SK-N-SH (cell line): ENCODE results near the gene RAC2. TPM values are rescaled to one million over a fixed set of nuclear protein-coding genes. Genes with fewer than 3 reads are reported as not detected.

Experiments
- CTCF ChIA-PET: fragments of 300-600, 350-600 bp; formaldehyde crosslinking; extraction: SDS; loops from one replicate; lab custom pipeline; 2021; lab: Yijun Ruan, JAX
- POLR2A ChIA-PET: fragments of 350-600 bp; sonication (Branson Sonifier 250); formaldehyde crosslinking; extraction: SDS; loops from one replicate; lab custom pipeline; 2020; ENCODE audit warnings: antibody characterized with exemption, inconsistent platforms; lab: Yijun Ruan, JAX
- DNase-seq: peaks from one replicate; pipeline ENCODE4 v3.0.0; 2012
- H2AFZ ChIP-seq: fragments of 200-600 bp; sonication (generic); 2 replicates; pipeline ENCODE4 v1.8.1; 2016; ENCODE audit warnings: antibody characterized with exemption, mild to moderate bottlenecking, low read depth
- H3F3A ChIP-seq: fragments of 200-600 bp; sonication (generic); replicated peaks from 2 replicates; pipeline ENCODE3; 2016; ENCODE audit warnings: antibody characterized with exemption, mild to moderate bottlenecking; ENCODE audit not compliant: insufficient read depth
- H3K27ac ChIP-seq, 2 experiments: fragments of 200-500 bp in 1 of 2; fragments of 200-600 bp in 1 of 2; sonication (Bioruptor generic) in 1 of 2; sonication (generic), shearing (Covaris generic) in 1 of 2; 2 replicates each; pipeline versions ENCODE4 v1.5.1 to v1.6.1; 2014 to 2016; ENCODE audit warnings: low read depth in 2 of 2, inconsistent platforms in 1 of 2, low read length in 1 of 2, mild to moderate bottlenecking in 1 of 2, mixed read lengths in 1 of 2
- H3K27me3 ChIP-seq: fragments of 200-600 bp; sonication (generic), shearing (Covaris generic); 2 replicates; pipeline ENCODE4 v1.6.1; 2016; ENCODE audit warnings: mixed run types; ENCODE audit not compliant: insufficient read depth
- H3K36me3 ChIP-seq, 2 experiments: fragments of 200-500 bp in 1 of 2; fragments of 200-600 bp in 1 of 2; sonication (Bioruptor generic) in 1 of 2; sonication (generic) in 1 of 2; replicated peaks in 1 of 2; 2 replicates each; pipeline versions ENCODE3 to v1.5.1; 2014 to 2016; ENCODE audit warnings: low read length in 1 of 2, mild to moderate bottlenecking in 1 of 2; ENCODE audit not compliant: insufficient read depth in 2 of 2, control insufficient read depth in 1 of 2
- H3K4me1 ChIP-seq, 2 experiments: fragments of 200-500 bp in 1 of 2; fragments of 200-600 bp in 1 of 2; sonication (Bioruptor generic) in 1 of 2; sonication (generic), shearing (Covaris generic) in 1 of 2; 2 replicates each; pipeline versions ENCODE4 v1.5.1 to v1.6.1; 2014 to 2016; ENCODE audit warnings: low read depth in 1 of 2, low read length in 1 of 2, mixed run types in 1 of 2; ENCODE audit not compliant: insufficient read depth in 2 of 2, control insufficient read depth in 1 of 2
- H3K4me2 ChIP-seq: fragments of 200-600 bp; sonication (generic), shearing (Covaris generic); 2 replicates; pipeline ENCODE4 v1.6.1; 2017; ENCODE audit warnings: mixed run types
- H3K4me3 ChIP-seq, 2 experiments: fragments of 200-500 bp in 1 of 2; fragments of 200-600 bp in 1 of 2; sonication (Bioruptor generic) in 1 of 2; sonication (generic), shearing (Covaris generic) in 1 of 2; 2 replicates each; pipeline versions ENCODE4 v1.5.1 to v1.8.1; 2014 to 2016; ENCODE audit warnings: low read depth in 2 of 2, inconsistent platforms in 1 of 2, low read length in 1 of 2, mild to moderate bottlenecking in 1 of 2, mixed read lengths in 1 of 2, moderate library complexity in 1 of 2
- H3K79me2 ChIP-seq: fragments of 200-600 bp; sonication (generic); 2 replicates; pipeline ENCODE4 v1.8.1; 2017; ENCODE audit warnings: mild to moderate bottlenecking; ENCODE audit not compliant: insufficient read depth
- H3K9ac ChIP-seq: fragments of 200-600 bp; sonication (generic); 2 replicates; pipeline ENCODE4 v1.6.1; 2017; ENCODE audit warnings: mixed run types
- H3K9me2 ChIP-seq: fragments of 200-600 bp; sonication (generic); 2 replicates; pipeline ENCODE4 v1.6.1; 2017; ENCODE audit warnings: mixed run types
- H3K9me3 ChIP-seq: fragments of 200-600 bp; sonication (generic); 2 replicates; pipeline ENCODE4 v1.6.1; 2017; ENCODE audit warnings: mixed run types, mild to moderate bottlenecking, moderate library complexity
- H4K20me1 ChIP-seq: fragments of 200-600 bp; sonication (generic); 2 replicates; pipeline ENCODE4 v1.6.1; 2017; ENCODE audit warnings: mild to moderate bottlenecking, mixed run types; ENCODE audit not compliant: insufficient read depth
- CTCF ChIP-seq: fragments of 200-600 bp; sonication (generic); IDR thresholded peaks from 2 replicates; pipeline ENCODE4 v1.6.1; 2017; ENCODE audit warnings: antibody characterized with exemption, mild to moderate bottlenecking, moderate library complexity
- ELF1 ChIP-seq: IDR thresholded peaks from 2 replicates; pipeline ENCODE4 v1.4.0; 2012
- EP300 ChIP-seq, 2 experiments: IDR thresholded peaks; 2 replicates each; pipeline versions ENCODE4 v1.4.0 to v1.6.1; 2012; ENCODE audit warnings: borderline replicate concordance in 1 of 2, low read depth in 1 of 2, low read length in 1 of 2
- EZH2phosphoT487 ChIP-seq: fragments of 200-600 bp; sonication (generic); IDR thresholded peaks from 2 replicates; pipeline ENCODE4 v1.6.1; 2017; ENCODE audit warnings: low read depth, mixed run types, mild to moderate bottlenecking, antibody characterized with exemption, moderate library complexity, borderline replicate concordance
- FOSL2 ChIP-seq: IDR thresholded peaks from 2 replicates; pipeline ENCODE4 v1.4.0; 2012; ENCODE audit warnings: low read depth, mild to moderate bottlenecking, moderate library complexity, borderline replicate concordance
- GATA2 ChIP-seq: sonication (generic); formaldehyde crosslinking; IDR thresholded peaks from 2 replicates; pipeline ENCODE4 v1.5.0; 2020; ENCODE audit warnings: mild to moderate bottlenecking, missing genetic modification reagents
- NFIC ChIP-seq: IDR thresholded peaks from 2 replicates; pipeline ENCODE4 v1.4.0; 2012; ENCODE audit warnings: borderline replicate concordance
- POLR2AphosphoS5 ChIP-seq: IDR thresholded peaks from 2 replicates; pipeline ENCODE4 v1.6.1; 2012; ENCODE audit warnings: low read depth, low read length
- RAD21 ChIP-seq: IDR thresholded peaks from 2 replicates; pipeline ENCODE4 v1.6.1; 2012; ENCODE audit warnings: mild to moderate bottlenecking, low read length
- RCOR1 ChIP-seq: fragments of 150-350 bp; IDR thresholded peaks from 2 replicates; pipeline ENCODE4 v1.6.1; 2017; ENCODE audit warnings: antibody characterized with exemption, low read length
- RFX5 ChIP-seq: IDR thresholded peaks from 2 replicates; pipeline ENCODE4 v1.6.1; 2012; ENCODE audit warnings: mild to moderate bottlenecking, improper control_type of control experiment, low read length
- RXRA ChIP-seq: IDR thresholded peaks from 2 replicates; pipeline ENCODE4 v1.4.0; 2012; ENCODE audit warnings: low read depth, mild to moderate bottlenecking, borderline replicate concordance
- SIN3A ChIP-seq: IDR thresholded peaks from 2 replicates; pipeline ENCODE4 v1.6.1; 2012; ENCODE audit warnings: low read depth, mild to moderate bottlenecking, low read length, moderate library complexity, borderline replicate concordance
- TCF12 ChIP-seq: IDR thresholded peaks from 2 replicates; pipeline ENCODE4 v1.4.0; 2012
- USF2 ChIP-seq: fragments of 150-350 bp; IDR thresholded peaks from 2 replicates; pipeline ENCODE4 v1.6.1; 2017; ENCODE audit warnings: antibody characterized with exemption, low read length, low read depth, borderline replicate concordance
- ZBTB33 ChIP-seq: IDR thresholded peaks from 2 replicates; pipeline ENCODE4 v1.4.0; 2012; ENCODE audit warnings: low read depth, borderline replicate concordance
- WGBS: methylation state at CpG from one replicate; pipeline ENCODE4 v1.1.6; 2017; ENCODE audit warnings: low lambda C conversion rate; 5-methylcytosine and 5-hydroxymethylcytosine counted together
- polyA plus RNA-seq, 3 experiments: library from polyadenylated mRNA; depleted of rRNA; stranded (reverse); fragments of >200 nt; gene quantifications; 2 replicates each; pipeline ENCODE4 v1.2.3, GENCODE V29; 2012
- TF ChIP-seq, protein P1 (sequence below): IDR thresholded peaks from 2 replicates; pipeline ENCODE4 v1.6.1; 2012; ENCODE audit warnings: mild to moderate bottlenecking, low read depth, low read length, moderate library complexity

The RAC2 gene
- polyA plus RNA-seq, 1 of the 3 experiments (the other 2 are of a cell fraction) = 29.9 TPM

- peaks cover 0 to 41% of the 10 kb centered on the region in 2 experiments; a peak in 1 of 4 replicates for H3K4me1 ChIP-seq
- H4K20me1 ChIP-seq = no peaks in the 10 kb centered on the region
- no peak overlapping the region for H3K4me3 ChIP-seq
- H2AFZ ChIP-seq = no peak overlapping the region
- ChIA-PET CTCF (interaction anchor here (1.4 to 19.4 kb wide), 2 partner anchors 20 to 323 kb away, joined by 4 to 190 read pairs; no protein-coding TSS in a partner anchor), POLR2A (no interaction called here)
- 92% methylated on average over 6 of the region's 10 CpGs for WGBS
- H3K9me2 ChIP-seq = no peaks in the 10 kb centered on the region
- H3K4me2 ChIP-seq = no peak overlapping the region
- peaks cover 0 to 20% of the 10 kb centered on the region in 2 experiments for H3K36me3 ChIP-seq
- H3K9ac ChIP-seq = no peak overlapping the region
- TF ChIP-seq RCOR1 = no peak
- TF ChIP-seq RXRA = no peak
- no peak for TF ChIP-seq RAD21
- TF ChIP-seq ZBTB33 = no peak
- no peak for TF ChIP-seq CTCF
- no peak overlapping the region; a peak in 1 of 4 replicates for H3K27ac ChIP-seq
- no peak for DNase-seq
- H3F3A ChIP-seq = no peaks in the 10 kb centered on the region
- no peaks in the 10 kb centered on the region for H3K9me3 ChIP-seq
- H3K27me3 ChIP-seq = no peaks in the 10 kb centered on the region
- H3K79me2 ChIP-seq = no peaks in the 10 kb centered on the region
Observed at GRCh38 chr22:37179126-37179470, 65.0 kb downstream of the RAC2 start.

- no peak for TF ChIP-seq GATA2 (CRISPR knock-in tag)
- no peak for TF ChIP-seq POLR2AphosphoS5
- no peak for TF ChIP-seq TCF12
- TF ChIP-seq RCOR1 = no peak
- no peak for TF ChIP-seq FOSL2
- no peak for TF ChIP-seq EZH2phosphoT487
- no peak for TF ChIP-seq RFX5
- TF ChIP-seq SIN3A = no peak
- no peak for TF ChIP-seq NFIC
- no peak for TF ChIP-seq EP300 (IDR thresholded peaks at IDR 0.05; ENCODE audit: borderline replicate concordance in 1 of 2, low read depth in 1 of 2, low read length in 1 of 2)
- TF ChIP-seq USF2 = no peak
- TF ChIP-seq, protein P1, sequence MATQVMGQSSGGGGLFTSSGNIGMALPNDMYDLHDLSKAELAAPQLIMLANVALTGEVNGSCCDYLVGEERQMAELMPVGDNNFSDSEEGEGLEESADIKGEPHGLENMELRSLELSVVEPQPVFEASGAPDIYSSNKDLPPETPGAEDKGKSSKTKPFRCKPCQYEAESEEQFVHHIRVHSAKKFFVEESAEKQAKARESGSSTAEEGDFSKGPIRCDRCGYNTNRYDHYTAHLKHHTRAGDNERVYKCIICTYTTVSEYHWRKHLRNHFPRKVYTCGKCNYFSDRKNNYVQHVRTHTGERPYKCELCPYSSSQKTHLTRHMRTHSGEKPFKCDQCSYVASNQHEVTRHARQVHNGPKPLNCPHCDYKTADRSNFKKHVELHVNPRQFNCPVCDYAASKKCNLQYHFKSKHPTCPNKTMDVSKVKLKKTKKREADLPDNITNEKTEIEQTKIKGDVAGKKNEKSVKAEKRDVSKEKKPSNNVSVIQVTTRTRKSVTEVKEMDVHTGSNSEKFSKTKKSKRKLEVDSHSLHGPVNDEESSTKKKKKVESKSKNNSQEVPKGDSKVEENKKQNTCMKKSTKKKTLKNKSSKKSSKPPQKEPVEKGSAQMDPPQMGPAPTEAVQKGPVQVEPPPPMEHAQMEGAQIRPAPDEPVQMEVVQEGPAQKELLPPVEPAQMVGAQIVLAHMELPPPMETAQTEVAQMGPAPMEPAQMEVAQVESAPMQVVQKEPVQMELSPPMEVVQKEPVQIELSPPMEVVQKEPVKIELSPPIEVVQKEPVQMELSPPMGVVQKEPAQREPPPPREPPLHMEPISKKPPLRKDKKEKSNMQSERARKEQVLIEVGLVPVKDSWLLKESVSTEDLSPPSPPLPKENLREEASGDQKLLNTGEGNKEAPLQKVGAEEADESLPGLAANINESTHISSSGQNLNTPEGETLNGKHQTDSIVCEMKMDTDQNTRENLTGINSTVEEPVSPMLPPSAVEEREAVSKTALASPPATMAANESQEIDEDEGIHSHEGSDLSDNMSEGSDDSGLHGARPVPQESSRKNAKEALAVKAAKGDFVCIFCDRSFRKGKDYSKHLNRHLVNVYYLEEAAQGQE = no peak
- no peak for TF ChIP-seq ELF1
- TF ChIP-seq, all 33 proteins: peak for 0
- H2AFZ ChIP-seq = no peak overlapping the region
- no peak overlapping the region for H3K9ac ChIP-seq
- H3K4me3 ChIP-seq = no peak overlapping the region
- H4K20me1 ChIP-seq = no peaks in the 10 kb centered on the region
- H3F3A ChIP-seq = no peaks in the 10 kb centered on the region
- no peak overlapping the region for H3K4me2 ChIP-seq
- H3K79me2 ChIP-seq = no peaks in the 10 kb centered on the region
- H3K9me3 ChIP-seq = no peaks in the 10 kb centered on the region
- POLR2A ChIA-PET = no interaction called here
- 68% methylated on average over 17 of the region's 17 CpGs for WGBS
- CTCF ChIA-PET = interaction anchor here (1.1 to 19.4 kb wide), 6 partner anchors 8 to 414 kb away, joined by 3 to 190 read pairs (median 4); no protein-coding TSS in a partner anchor
- H3K27me3 ChIP-seq = no peaks in the 10 kb centered on the region
- peak overlapping the region in 1 of 2 experiments; percentile 51; a peak in 1 of 4 replicates for H3K27ac ChIP-seq
- DNase-seq = no peak
- H3K36me3 ChIP-seq = peaks cover 0 to 17% of the 10 kb centered on the region in 2 experiments
- no peaks in the 10 kb centered on the region for H3K9me2 ChIP-seq
- H3K4me1 ChIP-seq = peaks cover 0 to 41% of the 10 kb centered on the region in 2 experiments; a peak in 1 of 4 replicates
Observed at GRCh38 chr22:37178350-37179125, 65.5 kb downstream of the RAC2 start.
